Measurements from ENCODE around the gene FAM241B. TPM values are rescaled to one million over a fixed set of nuclear protein-coding genes. Genes with fewer than 3 reads are reported as not detected.

FAM241B gene
- total RNA-seq, 1 experiment from 2014 or later: 13.7 TPM

DNA sequence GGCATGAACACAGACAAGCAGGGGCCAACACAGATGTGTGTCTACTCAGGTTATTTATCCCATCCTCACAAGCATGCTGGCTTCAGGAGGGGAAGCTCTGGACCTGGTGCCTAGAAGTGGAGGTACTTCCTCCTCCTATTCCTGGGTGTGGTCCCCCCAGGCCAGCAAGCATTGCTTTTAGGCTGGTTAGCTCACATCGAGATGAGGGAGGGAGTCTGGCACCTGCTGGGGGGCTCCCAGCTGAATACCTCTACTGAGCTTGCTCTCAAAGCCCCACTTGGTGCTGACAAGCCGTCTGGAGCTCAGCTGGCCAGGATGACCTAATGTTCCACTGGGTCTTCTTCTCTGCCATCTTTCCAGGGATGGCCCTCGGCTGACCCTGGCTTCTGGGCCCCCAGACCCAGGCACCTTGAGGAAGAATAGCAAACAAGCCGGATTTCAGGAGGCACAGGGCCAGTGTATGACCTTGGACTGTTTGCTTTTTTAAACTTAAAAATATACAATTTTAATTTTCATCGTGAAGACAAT is 26.8 kb downstream of the FAM241B start:
- Histone ChIP-seq H2AK5ac (ENCODE audit: insufficient read length, low read length) (no peak overlapping the region), H3K27me3 (ENCODE audit: insufficient read depth, low read length) (no peaks in the 10 kb centered on the region), H3K9me3 (ENCODE audit: control insufficient read depth, low read depth, low read length) (no peaks in the 10 kb centered on the region), H2AFZ (ENCODE audit: low read length) (no peak overlapping the region), H2BK15ac (ENCODE audit: low read depth, low read length) (no peak overlapping the region), H4K91ac (ENCODE audit: insufficient read length, low read depth, low read length) (no peak overlapping the region), H3K9ac (ENCODE audit: extremely low read depth, insufficient read length, low read length) (no peak overlapping the region), H4K8ac (replicated peaks; ENCODE audit: insufficient read length, low read depth, low read length) (no peak overlapping the region), H3K4me1 (ENCODE audit: insufficient read depth, low read length) (peaks cover 3% of the 10 kb centered on the region; the same call in 1 of the 2 replicates), H3K4ac (ENCODE audit: low read depth, low read length) (no peak overlapping the region), H2BK12ac (ENCODE audit: insufficient read length, low read depth, low read length) (no peak overlapping the region), H3K79me1 (ENCODE audit: insufficient read depth, low read depth, low read length, poor library complexity, severe bottlenecking) (no peaks in the 10 kb centered on the region), H3K18ac (ENCODE audit: insufficient read length, low read depth, low read length) (no peak overlapping the region), H3K27ac (ENCODE audit: insufficient read length, low read depth, low read length) (no peak overlapping the region), H2BK120ac (ENCODE audit: low read depth, low read length, poor library complexity, severe bottlenecking) (no peak overlapping the region), H2BK20ac (ENCODE audit: low read depth, low read length, poor library complexity, severe bottlenecking) (no peak overlapping the region), H3K14ac (ENCODE audit: insufficient read depth, low read length) (no peak overlapping the region), H4K20me1 (ENCODE audit: control insufficient read depth, insufficient read depth, insufficient read length) (peaks cover 2% of the 10 kb centered on the region), H4K5ac (ENCODE audit: insufficient read length, low read depth, low read length) (no peak overlapping the region), H3K56ac (ENCODE audit: insufficient read length, low read depth, low read length) (no peak overlapping the region), H3K79me2 (ENCODE audit: insufficient read depth, low read length) (no peaks in the 10 kb centered on the region), H3K23ac (ENCODE audit: insufficient read length, low read depth, low read length) (no peak overlapping the region), H2BK5ac (ENCODE audit: insufficient read length, low read length) (no peak overlapping the region), H3K23me2 (ENCODE audit: insufficient read length, low read depth, low read length, poor library complexity, severe bottlenecking) (no peaks in the 10 kb centered on the region), H3K4me2 (ENCODE audit: insufficient read depth, insufficient read length, low read length) (no peak overlapping the region), H3T11ph (ENCODE audit: low read length) (no peak overlapping the region)
- Mint-ChIP-seq H3K4me1 (peaks cover 44 to 47% of the 10 kb centered on the region in 2 experiments), H3K27ac (no peak overlapping the region), H3K36me3 (ENCODE audit: insufficient read depth in 1 of 3, low read depth in 3 of 3) (no peaks in the 10 kb centered on the region), H3K27me3 (ENCODE audit: low read depth) (peaks cover 26% of the 10 kb centered on the region), H3K9me3 (no peaks in the 10 kb centered on the region), H3K4me3 (no peak overlapping the region)
- no CpG with 5 or more reads among the region's 5 CpGs for WGBS (ENCODE audit: extremely low coverage, insufficient read length, low lambda C conversion rate)
- no peak for DNase-seq
- TF ChIP-seq, protein P1, sequence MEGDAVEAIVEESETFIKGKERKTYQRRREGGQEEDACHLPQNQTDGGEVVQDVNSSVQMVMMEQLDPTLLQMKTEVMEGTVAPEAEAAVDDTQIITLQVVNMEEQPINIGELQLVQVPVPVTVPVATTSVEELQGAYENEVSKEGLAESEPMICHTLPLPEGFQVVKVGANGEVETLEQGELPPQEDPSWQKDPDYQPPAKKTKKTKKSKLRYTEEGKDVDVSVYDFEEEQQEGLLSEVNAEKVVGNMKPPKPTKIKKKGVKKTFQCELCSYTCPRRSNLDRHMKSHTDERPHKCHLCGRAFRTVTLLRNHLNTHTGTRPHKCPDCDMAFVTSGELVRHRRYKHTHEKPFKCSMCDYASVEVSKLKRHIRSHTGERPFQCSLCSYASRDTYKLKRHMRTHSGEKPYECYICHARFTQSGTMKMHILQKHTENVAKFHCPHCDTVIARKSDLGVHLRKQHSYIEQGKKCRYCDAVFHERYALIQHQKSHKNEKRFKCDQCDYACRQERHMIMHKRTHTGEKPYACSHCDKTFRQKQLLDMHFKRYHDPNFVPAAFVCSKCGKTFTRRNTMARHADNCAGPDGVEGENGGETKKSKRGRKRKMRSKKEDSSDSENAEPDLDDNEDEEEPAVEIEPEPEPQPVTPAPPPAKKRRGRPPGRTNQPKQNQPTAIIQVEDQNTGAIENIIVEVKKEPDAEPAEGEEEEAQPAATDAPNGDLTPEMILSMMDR (conservative IDR thresholded peaks at IDR 0.05): no peak

All from H9 (cell line).